ENCODE data around the gene CD1C.
"Not testable (repeated sequence)": the region's sequence is repeated elsewhere in the genome, so short reads cannot be mapped to it uniquely, and the experiment has no call there.

The CD1C gene

GRCh38 chr1:158289811-158290210, at the start of gene CD1C:
TSS of gene CD1C (plus strand) at chr1:158289923. CDS start at chr1:158290065, 142 bp downstream.
- H3K9ac ChIP-seq (ENCODE audit: low read depth, low read length) = no peak within 1 kb of the TSS
- no peaks in the 10 kb centered on the region for H3K4me1 ChIP-seq (ENCODE audit: insufficient read depth, low read length)
- no peaks in the 10 kb centered on the region for H3K9me3 ChIP-seq (ENCODE audit: control insufficient read depth, insufficient read depth, low read length)
- H3K36me3 ChIP-seq (ENCODE audit: insufficient read depth, low read length) = no peaks in the 10 kb centered on the region

- H3K9ac ChIP-seq (ENCODE audit: low read depth, low read length) = no peak overlapping the region
- no peaks in the 10 kb centered on the region for H3K36me3 ChIP-seq (ENCODE audit: insufficient read depth, low read length)
- no peaks in the 10 kb centered on the region for H3K4me1 ChIP-seq (ENCODE audit: insufficient read depth, low read length)
- no peaks in the 10 kb centered on the region for H3K9me3 ChIP-seq (ENCODE audit: control insufficient read depth, insufficient read depth, low read length)
Measured at GRCh38 chr1:158246650-158247049, 43.1 kb upstream of the CD1C start.

- Histone ChIP-seq H3K9ac (ENCODE audit: low read depth, low read length) (no peak overlapping the region), H3K4me1 (ENCODE audit: insufficient read depth, low read length) (no peaks in the 10 kb centered on the region), H3K9me3 (ENCODE audit: control insufficient read depth, insufficient read depth, low read length) (no peaks in the 10 kb centered on the region), H3K36me3 (ENCODE audit: insufficient read depth, low read length) (no peaks in the 10 kb centered on the region)
Measured at GRCh38 chr1:158248118-158248517, 41.6 kb upstream of the CD1C start.

- no peaks in the 10 kb centered on the region for H3K4me1 ChIP-seq (ENCODE audit: insufficient read depth, low read length)
- no peaks in the 10 kb centered on the region for H3K9me3 ChIP-seq (ENCODE audit: control insufficient read depth, insufficient read depth, low read length)
- H3K36me3 ChIP-seq (ENCODE audit: insufficient read depth, low read length) = no peaks in the 10 kb centered on the region
- H3K9ac ChIP-seq (ENCODE audit: low read depth, low read length) = no peak overlapping the region
Measured at GRCh38 chr1:158248771-158249170, 41.0 kb upstream of the CD1C start.

- H3K9me3 ChIP-seq (ENCODE audit: control insufficient read depth, insufficient read depth, low read length) = no peaks in the 10 kb centered on the region
- H3K36me3 ChIP-seq (ENCODE audit: insufficient read depth, low read length) = no peaks in the 10 kb centered on the region
- H3K4me1 ChIP-seq (ENCODE audit: insufficient read depth, low read length) = no peaks in the 10 kb centered on the region
- H3K9ac ChIP-seq (ENCODE audit: low read depth, low read length) = no peak overlapping the region
Measured at GRCh38 chr1:158249646-158250045, 40.1 kb upstream of the CD1C start.

- no peak overlapping the region for H3K9ac ChIP-seq (ENCODE audit: low read depth, low read length)
- H3K36me3 ChIP-seq (ENCODE audit: insufficient read depth, low read length) = no peaks in the 10 kb centered on the region
- H3K4me1 ChIP-seq (ENCODE audit: insufficient read depth, low read length) = no peaks in the 10 kb centered on the region
- H3K9me3 ChIP-seq (ENCODE audit: control insufficient read depth, insufficient read depth, low read length) = no peaks in the 10 kb centered on the region
Measured at GRCh38 chr1:158251163-158251562, 38.6 kb upstream of the CD1C start.

- no peaks in the 10 kb centered on the region for H3K36me3 ChIP-seq (ENCODE audit: insufficient read depth, low read length)
- no peak overlapping the region for H3K9ac ChIP-seq (ENCODE audit: low read depth, low read length)
- H3K4me1 ChIP-seq (ENCODE audit: insufficient read depth, low read length) = no peaks in the 10 kb centered on the region
- no peaks in the 10 kb centered on the region for H3K9me3 ChIP-seq (ENCODE audit: control insufficient read depth, insufficient read depth, low read length)
Measured at GRCh38 chr1:158255656-158256055, 34.1 kb upstream of the CD1C start.

GRCh38 chr1:158256747-158257146, 33.0 kb upstream of the CD1C start:
- not testable (repeated sequence) for H3K9me3 ChIP-seq (ENCODE audit: control insufficient read depth, insufficient read depth, low read length); H3K4me1 ChIP-seq (ENCODE audit: insufficient read depth, low read length); H3K36me3 ChIP-seq (ENCODE audit: insufficient read depth, low read length); H3K9ac ChIP-seq (ENCODE audit: low read depth, low read length)

- H3K4me1 ChIP-seq (ENCODE audit: insufficient read depth, low read length) = no peaks in the 10 kb centered on the region
- no peaks in the 10 kb centered on the region for H3K9me3 ChIP-seq (ENCODE audit: control insufficient read depth, insufficient read depth, low read length)
- no peak overlapping the region for H3K9ac ChIP-seq (ENCODE audit: low read depth, low read length)
- no peaks in the 10 kb centered on the region for H3K36me3 ChIP-seq (ENCODE audit: insufficient read depth, low read length)
Measured at GRCh38 chr1:158257888-158258287, 31.8 kb upstream of the CD1C start.

GRCh38 chr1:158259117-158259516, 30.6 kb upstream of the CD1C start:
- H3K4me1 ChIP-seq (ENCODE audit: insufficient read depth, low read length) = no peaks in the 10 kb centered on the region
- H3K36me3 ChIP-seq (ENCODE audit: insufficient read depth, low read length) = no peaks in the 10 kb centered on the region
- no peak overlapping the region for H3K9ac ChIP-seq (ENCODE audit: low read depth, low read length)
- no peaks in the 10 kb centered on the region for H3K9me3 ChIP-seq (ENCODE audit: control insufficient read depth, insufficient read depth, low read length)

- Histone ChIP-seq H3K4me1 (ENCODE audit: insufficient read depth, low read length) (0 out of 2 replicates have a peak, but pooled peaks cover 3% of the 10 kb centered on the region), H3K36me3 (ENCODE audit: insufficient read depth, low read length) (no peaks in the 10 kb centered on the region), H3K9ac (ENCODE audit: low read depth, low read length) (no peak overlapping the region), H3K9me3 (ENCODE audit: control insufficient read depth, insufficient read depth, low read length) (no peaks in the 10 kb centered on the region)
Measured at GRCh38 chr1:158272681-158273080, 17.0 kb upstream of the CD1C start.

- 0 out of 2 replicates have a peak, but pooled peaks cover 3% of the 10 kb centered on the region for H3K4me1 ChIP-seq (ENCODE audit: insufficient read depth, low read length)
- no peak overlapping the region for H3K9ac ChIP-seq (ENCODE audit: low read depth, low read length)
- peaks cover 4% of the 10 kb centered on the region; the same call in 1 of the 2 replicates for H3K9me3 ChIP-seq (ENCODE audit: control insufficient read depth, insufficient read depth, low read length)
- H3K36me3 ChIP-seq (ENCODE audit: insufficient read depth, low read length) = no peaks in the 10 kb centered on the region
Measured at GRCh38 chr1:158274797-158275196, 14.9 kb upstream of the CD1C start.

GRCh38 chr1:158282421-158282820, 7.3 kb upstream of the CD1C start:
- H3K36me3 ChIP-seq (ENCODE audit: insufficient read depth, low read length); H3K9me3 ChIP-seq (ENCODE audit: control insufficient read depth, insufficient read depth, low read length); H3K9ac ChIP-seq (ENCODE audit: low read depth, low read length); H3K4me1 ChIP-seq (ENCODE audit: insufficient read depth, low read length): not testable (repeated sequence)

GRCh38 chr1:158283965-158284364, 5.8 kb upstream of the CD1C start:
- Histone ChIP-seq H3K9ac (ENCODE audit: low read depth, low read length) (no peak overlapping the region), H3K4me1 (ENCODE audit: insufficient read depth, low read length) (no peaks in the 10 kb centered on the region), H3K9me3 (ENCODE audit: control insufficient read depth, insufficient read depth, low read length) (peaks cover 4% of the 10 kb centered on the region), H3K36me3 (ENCODE audit: insufficient read depth, low read length) (no peaks in the 10 kb centered on the region)

GRCh38 chr1:158285756-158286241, 3.9 kb upstream of the CD1C start:
- H3K4me1 ChIP-seq (ENCODE audit: insufficient read depth, low read length) = no peaks in the 10 kb centered on the region
- no peaks in the 10 kb centered on the region; the same call in 1 of the 2 replicates for H3K9me3 ChIP-seq (ENCODE audit: control insufficient read depth, insufficient read depth, low read length)
- H3K36me3 ChIP-seq (ENCODE audit: insufficient read depth, low read length) = no peaks in the 10 kb centered on the region
- H3K9ac ChIP-seq (ENCODE audit: low read depth, low read length) = no peak overlapping the region

- Histone ChIP-seq H3K9me3 (ENCODE audit: control insufficient read depth, insufficient read depth, low read length) (no peaks in the 10 kb centered on the region; the same call in 1 of the 2 replicates), H3K9ac (ENCODE audit: low read depth, low read length) (no peak overlapping the region), H3K4me1 (ENCODE audit: insufficient read depth, low read length) (no peaks in the 10 kb centered on the region), H3K36me3 (ENCODE audit: insufficient read depth, low read length) (no peaks in the 10 kb centered on the region)
Measured at GRCh38 chr1:158286487-158286886, 3.2 kb upstream of the CD1C start.
